GM19035 (cell line): ENCODE results near the gene LMTK2.

Source experiments
- ATAC-seq: cut with Tn5 transposase; IDR thresholded peaks from one replicate; pipeline ENCODE4 v1.9.1; 2021; ENCODE audit not compliant: unreplicated experiment

LMTK2 gene

GRCh38 chr7:98106647-98107312 is at the start of gene LMTK2:
LMTK2 (plus strand) TSS chr7:98106862; CDS start chr7:98107178, 316 bp downstream.
- ATAC-seq = peak; percentile 100

DNA sequence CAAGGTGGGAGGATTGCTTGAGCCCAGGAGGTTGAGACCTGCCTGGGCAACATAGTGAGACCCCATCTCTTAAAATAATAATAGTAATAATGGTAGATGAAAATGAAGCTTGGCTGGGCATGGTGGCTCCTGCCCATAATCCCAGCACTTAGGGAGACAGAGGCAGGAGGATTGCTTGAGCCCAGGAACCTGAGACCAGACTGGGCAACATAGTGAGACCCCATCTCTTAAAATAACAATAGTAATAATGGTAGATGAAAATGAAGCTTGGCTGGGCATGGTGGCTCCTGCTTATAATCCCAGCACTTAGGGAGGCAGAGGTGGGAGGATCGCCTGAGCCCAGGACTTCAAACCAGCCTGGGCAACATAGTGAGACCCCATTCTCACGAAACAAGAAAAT is 49.5 kb upstream of the LMTK2 start:
- no peak for ATAC-seq

- no peak for ATAC-seq
Measured at GRCh38 chr7:98058186-98058585, 48.5 kb upstream of the LMTK2 start.

DNA sequence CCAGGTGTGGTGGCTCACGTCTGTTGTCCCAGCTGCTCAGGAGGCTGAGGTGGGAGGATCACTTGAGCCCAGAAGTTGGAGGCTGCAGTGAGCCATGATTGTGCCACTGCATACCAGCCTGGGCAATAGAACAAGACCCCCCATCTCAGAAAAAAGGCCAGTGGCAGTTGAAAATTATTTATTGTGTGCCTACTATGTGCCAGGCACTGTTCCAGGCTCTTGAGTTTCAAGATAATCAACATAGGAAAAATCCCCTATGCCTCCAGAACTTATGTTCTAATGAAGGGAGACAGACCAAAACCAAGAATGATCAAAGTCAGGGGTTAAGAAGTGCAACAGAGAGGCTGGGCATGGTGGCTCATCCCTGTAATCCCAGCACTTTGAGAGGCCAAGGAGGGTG is 42.4 kb upstream of the LMTK2 start:
- ATAC-seq = no peak

DNA sequence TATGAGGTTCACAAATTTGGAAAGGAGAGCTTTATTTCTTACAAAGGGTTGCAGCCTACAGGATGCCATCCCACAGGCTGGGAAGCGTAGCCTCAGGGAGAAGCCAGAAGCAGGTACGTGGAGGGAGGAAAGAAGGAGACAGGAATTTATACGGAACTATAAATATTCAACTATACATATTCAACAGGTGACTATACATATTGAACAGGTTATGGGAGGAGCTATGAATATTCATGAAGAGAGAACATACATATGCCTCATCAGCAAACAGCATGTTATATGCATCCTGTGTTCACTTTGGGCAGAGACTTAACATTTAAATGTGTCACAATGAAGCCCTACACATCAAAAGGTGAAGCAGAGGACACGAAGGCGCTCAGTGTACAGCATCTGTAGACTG is 40.5 kb upstream of the LMTK2 start:
- ATAC-seq = no peak

DNA sequence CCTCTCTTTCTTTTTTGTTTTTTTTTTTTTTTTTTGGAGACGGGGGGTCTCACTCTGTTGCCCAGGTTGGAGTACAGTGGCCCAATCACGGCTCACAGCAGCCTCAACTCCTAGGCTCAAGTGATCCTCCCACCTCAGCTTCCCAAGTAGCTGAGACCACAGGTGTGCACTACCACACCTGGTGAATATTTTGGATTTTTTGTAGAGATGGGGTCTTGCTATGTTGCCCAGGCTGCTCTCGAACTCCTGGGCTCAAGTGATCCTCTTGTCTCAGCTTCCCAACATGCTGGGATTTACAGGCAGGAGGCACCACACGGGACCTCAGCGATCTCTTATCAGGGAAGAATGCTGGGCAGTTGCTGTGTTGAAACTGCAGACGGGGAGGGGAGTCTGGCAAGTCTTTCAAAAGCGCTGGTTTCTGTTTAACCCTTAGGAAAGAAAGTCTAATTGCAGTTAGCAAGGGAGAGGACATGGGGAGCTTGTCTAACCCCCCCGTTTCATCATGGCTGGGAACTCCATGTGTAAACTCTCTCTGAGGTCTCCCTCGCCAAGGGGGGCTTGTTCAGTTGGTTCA is 39.6 kb upstream of the LMTK2 start:
- ATAC-seq = no peak

- no peak for ATAC-seq
Measured at GRCh38 chr7:98073047-98073446, 33.6 kb upstream of the LMTK2 start.

GRCh38 chr7:98075801-98076200 is 30.9 kb upstream of the LMTK2 start:
- ATAC-seq = no peak

DNA sequence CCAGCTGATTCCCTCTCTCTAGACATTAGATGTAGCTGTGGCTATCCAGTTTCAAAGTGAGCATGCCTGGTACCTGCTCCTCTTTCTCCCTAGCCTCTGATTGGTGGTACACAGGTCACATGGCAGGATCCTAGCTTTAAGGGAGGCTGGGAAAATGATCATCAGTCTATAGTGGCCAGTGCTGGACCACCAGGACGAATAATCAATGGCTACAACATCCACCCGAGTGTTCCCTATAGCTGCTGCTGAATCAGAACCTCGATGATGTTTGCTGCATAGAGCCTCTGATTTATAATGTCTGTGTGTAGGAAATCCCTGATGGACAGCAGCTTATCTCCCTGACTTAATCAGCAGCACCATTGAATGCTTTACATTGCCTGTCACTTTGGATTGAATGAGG is 28.9 kb upstream of the LMTK2 start:
- no peak for ATAC-seq

- no peak for ATAC-seq
Measured at GRCh38 chr7:98078197-98078870, 28.3 kb upstream of the LMTK2 start.

DNA sequence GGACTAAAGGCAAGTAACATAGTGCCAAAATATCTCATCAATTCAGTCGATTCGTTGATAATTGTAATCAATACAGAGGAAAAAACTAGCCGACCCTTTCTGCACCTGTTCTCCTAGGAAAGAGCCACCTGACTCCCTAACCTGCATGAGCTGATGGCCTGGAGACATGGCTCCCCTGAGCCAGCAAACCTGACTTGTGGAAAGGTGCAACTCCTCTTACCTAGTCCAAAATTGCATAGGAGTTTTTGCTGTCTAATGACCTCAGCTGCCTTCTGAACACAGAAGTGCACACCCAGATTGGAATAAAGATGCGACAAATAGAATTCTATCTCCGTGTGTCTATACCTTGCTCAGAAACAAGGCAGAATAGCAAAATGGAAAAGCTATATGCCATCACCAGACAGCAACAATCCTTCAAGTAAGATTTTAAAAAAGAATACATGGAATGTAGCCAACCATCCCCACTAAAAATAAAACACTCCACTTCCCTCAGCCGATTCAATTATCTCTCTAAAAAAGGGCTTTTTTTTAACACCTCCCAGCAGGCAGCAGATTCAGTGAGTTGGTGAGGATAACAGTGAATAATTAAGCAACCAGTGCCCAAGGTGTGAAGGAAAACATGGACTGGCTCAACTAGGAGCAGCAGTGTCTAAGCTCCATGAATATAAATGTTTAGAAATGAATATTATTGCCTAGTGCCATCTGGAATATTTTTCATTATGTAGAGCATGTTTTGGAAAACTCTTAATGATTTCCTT is 26.6 kb upstream of the LMTK2 start:
- ATAC-seq = no peak

DNA sequence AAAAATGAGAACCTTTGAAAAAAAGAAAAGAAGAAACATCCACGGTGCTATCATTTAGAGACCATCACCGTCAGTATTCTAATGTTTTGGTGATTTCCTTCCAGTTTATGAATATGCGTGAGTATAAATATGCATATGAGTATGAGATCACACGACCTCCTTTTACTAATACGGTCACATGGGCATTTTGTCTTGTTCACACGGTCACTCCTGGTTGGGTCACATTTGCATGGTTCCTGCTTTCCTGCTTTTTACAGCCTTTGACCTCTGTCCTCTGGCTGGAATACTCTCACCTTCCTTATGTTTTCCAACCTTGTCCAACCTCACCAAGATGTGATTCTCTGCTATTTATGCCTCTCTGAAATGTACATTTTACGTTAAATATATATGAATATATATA is 25.3 kb upstream of the LMTK2 start:
- ATAC-seq = no peak

GRCh38 chr7:98084631-98085030 is 22.0 kb upstream of the LMTK2 start:
- ATAC-seq = no peak

DNA sequence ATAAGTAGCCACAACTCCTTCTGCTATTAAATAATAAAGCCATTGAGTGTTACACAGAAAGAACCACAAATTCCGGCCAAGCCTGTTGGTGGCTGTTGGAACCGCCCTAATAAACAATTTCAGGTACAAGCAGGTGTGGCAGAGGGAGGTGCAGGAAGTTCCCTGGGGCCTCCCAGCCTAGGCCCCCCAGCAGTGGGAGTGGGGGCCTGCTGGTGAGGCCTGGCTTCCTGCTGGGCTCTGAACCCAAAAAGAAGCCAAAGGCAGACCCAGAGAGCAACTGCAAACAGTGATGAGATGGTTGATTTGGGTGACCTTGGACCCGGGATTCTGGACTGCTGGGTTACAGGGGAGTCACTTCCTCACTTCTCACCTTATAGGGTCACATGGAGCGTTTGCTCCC is 21.0 kb upstream of the LMTK2 start:
- ATAC-seq = no peak

DNA sequence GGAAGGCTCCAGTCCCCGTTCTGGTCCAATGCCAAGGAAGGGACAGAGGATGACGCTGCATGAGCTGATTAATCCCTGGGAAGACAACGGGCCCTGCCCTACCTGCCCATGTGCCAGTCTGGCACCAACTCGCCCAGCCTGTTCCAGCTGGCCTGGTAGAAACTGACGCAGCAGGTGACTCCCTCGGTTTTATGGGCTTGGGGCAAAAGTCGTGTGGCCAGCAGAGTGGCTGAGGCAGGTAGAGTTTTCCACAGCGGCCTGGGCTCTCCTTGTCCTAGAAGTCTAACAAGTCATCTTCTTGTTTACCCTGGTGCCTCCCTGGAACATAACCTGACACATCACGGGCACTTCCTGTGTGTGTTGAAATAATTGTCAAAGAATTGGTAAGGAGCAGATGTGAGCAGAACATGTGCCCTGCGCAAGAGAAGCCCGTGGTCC is 20.4 kb upstream of the LMTK2 start:
- ATAC-seq = no peak

- no peak for ATAC-seq
Measured at GRCh38 chr7:98088109-98088508, 18.6 kb upstream of the LMTK2 start.

- ATAC-seq = no peak
Measured at GRCh38 chr7:98090116-98090515, 16.5 kb upstream of the LMTK2 start.

DNA sequence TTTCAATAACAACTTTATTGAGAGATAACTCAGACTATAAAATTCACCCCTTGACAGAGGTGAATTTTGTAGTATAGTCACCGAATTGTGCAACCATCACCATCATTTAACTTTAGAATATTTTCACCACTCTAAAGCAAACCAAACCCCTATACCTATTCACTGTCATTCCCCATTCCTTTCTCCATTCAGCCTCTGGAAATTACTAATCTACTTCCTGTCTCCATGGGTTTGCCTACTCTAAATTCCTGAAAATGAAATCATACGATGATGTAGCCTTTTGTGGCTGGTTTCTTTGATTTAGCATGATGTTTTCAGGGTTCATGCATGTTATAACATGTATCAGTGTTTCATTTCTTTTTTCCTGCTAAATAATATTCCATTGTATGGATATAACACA is 15.6 kb upstream of the LMTK2 start:
- no peak for ATAC-seq

DNA sequence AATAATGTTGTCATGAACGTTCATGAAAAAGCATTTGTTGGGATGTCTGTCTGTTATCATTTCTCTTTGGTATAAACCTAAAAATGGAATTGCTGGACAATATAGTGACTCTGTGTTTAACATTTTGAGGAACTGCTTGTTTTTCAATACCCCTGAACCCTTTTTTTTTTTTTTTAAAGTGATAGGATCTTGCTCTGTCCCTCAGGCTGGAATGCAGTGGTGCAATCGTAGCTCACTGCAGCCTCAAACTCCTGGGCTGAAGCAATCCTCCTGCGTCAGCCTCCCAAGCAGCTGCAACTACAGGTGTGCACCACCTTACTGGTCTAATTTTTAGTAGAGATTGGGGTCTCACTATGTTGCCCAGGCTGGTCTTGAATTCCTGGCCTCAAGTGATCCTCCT is 15.1 kb upstream of the LMTK2 start:
- no peak for ATAC-seq

DNA sequence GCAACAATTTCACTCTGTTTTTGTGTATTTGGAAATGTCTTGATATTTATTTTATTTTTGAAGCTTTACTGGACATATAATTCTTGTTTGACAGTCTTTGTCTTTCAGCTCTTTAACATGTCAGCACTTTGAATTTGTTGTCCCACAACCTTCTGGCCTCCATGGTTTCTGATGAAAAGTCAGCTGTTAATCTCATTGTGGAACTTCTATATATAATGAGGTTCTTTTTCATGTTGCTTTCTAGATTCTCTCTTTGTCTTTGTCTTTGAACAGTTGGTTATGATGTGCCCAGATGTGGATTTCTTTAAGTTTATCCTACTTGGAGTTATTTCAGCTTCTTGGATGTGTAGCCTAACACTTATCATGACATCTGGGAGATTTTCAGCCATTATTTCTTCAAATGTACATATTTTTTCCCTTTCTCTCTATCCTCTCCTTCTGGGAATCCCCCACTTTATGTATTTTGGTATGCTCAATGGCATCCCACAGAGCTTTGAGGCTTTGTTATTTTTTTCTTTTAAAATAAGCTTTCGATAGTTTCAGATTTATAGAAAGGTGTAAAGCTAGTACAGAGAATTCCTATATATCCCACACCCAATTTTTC is 9.5 kb upstream of the LMTK2 start:
- no peak for ATAC-seq

GRCh38 chr7:98100088-98100487 is 6.6 kb upstream of the LMTK2 start:
- no peak for ATAC-seq
